GM21825 (cell line): Measurements from ENCODE around the gene CDC42EP5.
"Not testable (repeated sequence)": the region's sequence is repeated elsewhere in the genome, so short reads cannot be mapped to it uniquely, and the experiment has no call there.

ENCODE experiments used
- ATAC-seq: cut with Tn5 transposase; IDR thresholded peaks from one replicate; pipeline ENCODE4 v1.9.1; 2021; ENCODE audit warnings: mild to moderate bottlenecking, moderate library complexity; ENCODE audit not compliant: unreplicated experiment

The CDC42EP5 gene

DNA sequence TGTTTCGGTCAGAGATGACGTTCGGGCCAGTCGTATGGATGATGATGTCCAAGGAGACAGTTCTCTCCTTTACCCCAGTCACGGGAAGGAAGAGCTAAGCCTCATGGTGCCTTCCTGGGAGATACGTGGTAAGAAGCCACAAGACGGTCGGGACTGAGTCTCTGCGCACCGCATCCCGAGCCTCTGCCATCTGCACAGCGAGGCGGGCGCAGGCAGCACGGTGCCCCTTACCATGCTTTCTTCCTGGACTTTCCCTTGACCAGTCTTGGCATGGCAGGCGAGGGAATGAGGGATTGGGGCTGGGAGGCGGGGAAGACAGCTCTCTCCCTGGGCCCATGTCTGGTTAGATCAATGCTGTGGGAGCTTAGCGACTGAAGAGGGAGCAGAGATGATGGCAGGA lies 19.5 kb upstream of the CDC42EP5 start:
- ATAC-seq, result no peak

DNA sequence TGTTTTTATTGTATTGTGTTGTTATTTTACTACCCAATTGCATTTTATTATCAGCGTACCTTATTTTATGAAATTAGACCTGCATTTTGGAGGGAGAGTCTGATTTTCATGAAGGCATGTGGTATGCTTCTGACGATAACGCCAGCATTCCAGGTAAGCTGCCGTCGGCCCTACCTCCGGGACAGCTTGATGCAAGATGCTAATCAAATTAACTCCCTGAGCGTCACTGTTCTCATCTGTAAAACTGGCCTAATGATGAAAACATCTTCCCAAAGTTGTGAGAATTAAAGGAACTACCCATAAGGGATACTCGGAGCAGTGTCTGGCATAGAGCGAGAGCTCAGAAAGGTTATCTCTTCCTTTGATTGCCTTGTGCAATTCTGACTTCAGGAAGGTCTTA lies 16.7 kb upstream of the CDC42EP5 start:
- no peak for ATAC-seq

GRCh38 chr19:54489341-54489740 lies 16.2 kb upstream of the CDC42EP5 start:
- no peak for ATAC-seq

DNA sequence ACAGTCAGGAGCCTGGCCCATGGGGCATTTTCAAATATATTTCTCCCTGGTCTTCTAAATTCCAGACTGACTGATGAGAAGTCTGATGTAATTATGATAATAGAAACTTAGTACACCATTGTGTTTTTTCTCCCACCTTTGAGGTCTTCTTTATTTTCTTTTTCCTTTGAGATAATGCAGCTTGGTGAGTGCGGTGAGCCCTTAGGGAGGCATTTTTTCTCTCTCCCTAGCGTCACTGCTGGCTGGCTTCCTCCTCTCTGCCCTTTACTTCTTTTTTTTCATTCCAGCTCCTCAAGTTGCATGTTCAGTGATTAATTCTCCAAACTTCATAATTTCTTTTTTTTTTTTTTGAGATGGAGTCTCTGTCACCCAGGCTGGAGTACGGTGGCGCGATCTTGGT lies 12.8 kb upstream of the CDC42EP5 start:
- no peak for ATAC-seq

DNA sequence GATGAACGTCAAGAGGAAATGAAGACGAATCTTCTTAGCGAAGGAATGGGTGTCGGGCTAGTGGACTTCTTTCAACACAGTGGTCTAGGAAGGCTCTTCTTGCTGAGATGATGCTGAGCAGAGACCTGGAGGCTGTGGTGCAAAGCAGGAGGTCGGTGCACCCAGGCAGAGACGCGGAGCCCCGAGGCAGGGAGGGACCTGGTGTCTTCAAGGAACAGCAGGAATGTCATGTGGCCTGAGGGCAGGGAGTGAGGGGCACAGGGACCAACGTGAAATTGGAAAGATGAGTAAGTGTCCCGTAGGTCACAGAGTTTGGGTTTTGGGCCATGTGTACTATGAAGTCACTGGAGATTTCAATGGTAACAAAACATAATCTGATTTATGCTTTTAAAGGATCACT lies 11.4 kb upstream of the CDC42EP5 start:
- ATAC-seq, result no peak

GRCh38 chr19:54482889-54483288 lies 9.8 kb upstream of the CDC42EP5 start:
- no peak for ATAC-seq

DNA sequence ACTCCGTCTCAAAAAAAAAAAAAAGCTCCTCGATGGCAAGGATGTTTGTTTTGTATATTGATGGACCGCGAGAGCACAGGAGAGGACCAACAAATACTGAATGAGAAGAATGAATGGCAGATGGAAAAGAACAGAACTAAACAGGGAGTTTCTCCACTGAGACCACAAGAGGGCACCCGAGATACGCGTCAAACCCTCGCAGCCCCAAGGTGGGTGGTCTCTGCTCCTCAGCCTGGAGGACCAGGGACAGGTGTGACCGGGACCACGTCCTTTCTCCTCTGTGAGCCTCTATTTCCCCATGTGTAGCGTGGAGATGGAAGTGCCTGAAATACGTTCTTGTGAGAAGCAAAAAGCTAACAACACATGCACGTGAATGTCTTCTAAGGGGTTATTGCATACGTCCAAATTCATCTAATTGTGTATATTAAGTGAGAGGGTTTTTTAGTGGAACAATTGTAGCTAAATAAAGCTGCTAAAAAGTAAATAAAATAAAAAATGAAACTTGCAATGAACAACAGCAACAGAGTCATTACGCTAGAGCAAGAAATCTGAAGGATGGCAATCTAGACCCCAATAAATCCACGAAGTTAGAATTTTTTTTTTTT lies 8.3 kb upstream of the CDC42EP5 start:
- no peak for ATAC-seq

GRCh38 chr19:54480051-54480450 lies 7.0 kb upstream of the CDC42EP5 start:
- ATAC-seq, result no peak

- ATAC-seq, result no peak
These were observed 5.7 kb upstream of the CDC42EP5 start for GRCh38 chr19:54478677-54479266.

GRCh38 chr19:54477650-54478049 lies 4.6 kb upstream of the CDC42EP5 start:
- ATAC-seq, result no peak

DNA sequence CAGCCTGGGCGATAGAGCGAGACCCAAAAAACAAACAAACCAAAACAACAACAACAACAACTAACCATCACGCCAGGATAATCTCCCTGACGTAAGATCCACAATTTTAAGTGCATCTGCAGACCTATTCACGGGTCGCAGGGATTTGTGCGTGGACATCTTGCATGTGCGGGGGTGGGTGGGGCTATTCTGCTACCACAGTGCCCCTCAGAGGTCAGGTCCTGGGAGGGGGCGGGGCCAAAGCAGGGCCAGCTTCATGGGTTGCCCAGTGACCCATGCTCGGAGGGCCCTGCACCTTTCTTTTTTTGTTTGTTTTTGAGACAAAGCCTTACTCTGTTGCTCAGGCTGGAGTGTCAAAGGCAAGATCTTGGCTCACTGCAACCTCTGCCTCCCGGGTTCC lies 2.6 kb upstream of the CDC42EP5 start:
- no peak for ATAC-seq

GRCh38 chr19:54473892-54474372 lies 836 bp upstream of the CDC42EP5 start:
- ATAC-seq, result no peak

GRCh38 chr19:54470991-54471782 lies 1.9 kb downstream of the CDC42EP5 start:
- ATAC-seq, result no peak

DNA sequence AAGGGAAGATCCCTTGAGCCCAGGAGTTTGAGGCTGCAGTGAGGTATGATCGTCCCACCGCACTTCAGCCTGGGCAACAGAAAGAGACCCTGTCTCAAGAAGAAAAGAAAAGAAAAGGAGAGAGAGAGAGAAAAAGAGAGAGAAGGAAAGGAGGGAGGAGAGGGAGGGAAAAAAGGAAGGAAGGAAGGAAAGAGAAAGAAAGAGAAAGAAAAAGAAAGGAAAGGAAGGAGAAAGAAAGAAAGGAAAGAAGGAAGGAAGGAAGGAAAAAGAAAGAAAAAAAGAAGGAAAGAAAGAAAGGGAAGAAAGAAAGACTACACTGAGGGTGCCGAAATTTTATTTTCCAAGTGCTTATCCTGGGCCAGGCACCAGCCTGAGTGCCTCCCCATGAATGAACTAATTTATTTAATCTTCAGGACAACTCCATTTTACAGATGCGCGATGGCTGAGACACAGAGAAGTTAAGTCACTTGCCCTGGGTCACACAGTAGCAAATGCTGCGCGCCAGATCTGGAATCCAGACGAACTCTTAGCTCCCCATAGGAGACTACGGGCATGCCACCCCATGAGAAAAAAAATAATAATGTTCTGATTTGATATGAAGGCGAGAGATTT lies 2.7 kb downstream of the CDC42EP5 start:
- ATAC-seq, result no peak

DNA sequence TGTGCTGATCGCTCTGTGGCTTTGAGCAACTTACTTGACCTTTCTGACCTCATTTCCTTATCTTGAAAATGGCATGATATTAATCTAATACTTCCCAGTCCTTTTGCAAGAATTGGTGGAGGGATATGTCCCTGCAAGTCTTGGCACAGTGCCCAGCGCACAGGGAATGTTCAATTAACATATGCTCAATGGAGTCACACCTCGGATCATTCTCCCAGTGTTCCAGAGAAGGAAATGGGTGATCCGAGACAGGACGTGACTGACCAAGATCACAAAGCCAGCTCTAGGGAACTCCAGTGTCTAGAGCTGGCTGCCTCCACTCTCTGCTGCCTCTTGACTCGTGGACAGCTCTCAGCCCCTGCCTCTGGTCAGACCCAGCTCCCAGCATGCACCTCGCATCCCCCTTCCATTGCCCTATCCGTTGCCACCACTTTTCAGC lies 3.6 kb downstream of the CDC42EP5 start:
- ATAC-seq, result no peak

DNA sequence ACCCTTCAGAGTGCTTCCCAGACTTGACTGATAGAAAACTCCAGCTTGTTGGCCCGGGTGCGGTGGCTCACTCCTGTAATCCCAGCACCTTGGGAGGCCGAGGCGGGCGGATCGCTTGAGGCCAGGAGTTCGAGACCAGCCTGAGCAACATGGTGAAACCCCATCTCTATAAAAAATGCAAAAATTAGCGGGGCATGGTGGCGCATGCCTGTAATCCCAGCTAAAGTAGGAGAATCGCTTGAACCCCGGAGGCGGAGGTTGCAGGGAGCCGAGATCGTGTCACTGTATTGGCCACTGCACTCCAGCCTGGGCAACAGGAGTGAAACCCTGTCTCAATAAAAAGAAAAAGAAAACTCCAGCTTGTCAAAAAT lies 7.0 kb downstream of the CDC42EP5 start:
- not testable (repeated sequence) for ATAC-seq

DNA sequence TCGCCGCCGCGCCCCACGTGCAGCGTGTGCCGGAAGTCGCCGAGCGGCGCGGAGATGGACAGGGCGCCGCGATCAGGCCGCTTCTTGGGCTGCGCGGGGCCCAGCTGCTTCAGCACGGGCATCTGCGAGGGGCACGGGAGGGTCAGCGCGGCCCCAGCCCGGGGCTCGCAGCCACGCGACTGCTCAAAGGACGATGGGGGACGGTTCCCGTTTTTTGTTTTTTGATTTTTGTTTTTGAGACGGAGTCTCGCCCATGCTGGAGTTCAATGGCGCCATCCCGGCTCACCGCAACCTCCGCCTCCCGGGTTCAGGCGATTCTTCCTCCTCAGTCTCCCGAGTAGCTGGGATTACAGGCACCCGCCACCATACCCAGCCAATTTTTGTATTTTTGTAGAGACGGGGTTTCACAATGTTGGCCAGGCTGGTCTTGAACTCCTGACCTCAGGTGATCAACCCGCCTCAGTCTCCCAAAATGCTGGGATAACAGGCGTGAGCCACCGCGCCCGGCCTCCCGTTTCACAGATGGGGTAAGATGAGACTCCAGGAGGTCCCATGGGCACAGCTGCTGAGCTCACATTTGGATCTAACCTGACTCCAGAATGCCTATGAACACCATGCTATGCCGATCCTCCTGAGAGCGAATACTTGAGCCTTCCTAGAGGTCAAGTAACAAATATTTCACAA lies 7.5 kb downstream of the CDC42EP5 start:
- no peak for ATAC-seq

- ATAC-seq, result peak; percentile 36
These were observed 8.3 kb downstream of the CDC42EP5 start for GRCh38 chr19:54464630-54465425.

- ATAC-seq, result peak; percentile 41
These were observed 9.0 kb downstream of the CDC42EP5 start for GRCh38 chr19:54464044-54464629.

GRCh38 chr19:54463531-54464043 lies 9.5 kb downstream of the CDC42EP5 start, which contains the start of gene LENG9:
Gene LENG9 (minus strand): TSS chr19:54463778. CDS start chr19:54463526, 252 bp downstream.
- peak; percentile 42 for ATAC-seq
